D721Med (cell line): Measurements from ENCODE around the gene IL1R1.
"Not testable (repeated sequence)": the region's sequence is repeated elsewhere in the genome, so short reads cannot be mapped to it uniquely, and the experiment has no call there.

Source experiments
- DNase-seq: peaks from one replicate; pipeline ENCODE4 v3.0.0; 2011; ENCODE audit warnings: low spot score; ENCODE audit not compliant: insufficient read length
- FAIRE-seq: peaks from 2 replicates; lab custom pipeline; 2011; peaks lifted over from hg19 to GRCh38; lab: Jason Lieb, UNC
- CTCF ChIP-seq: IDR thresholded peaks from 2 replicates; pipeline ENCODE4 v1.5.1; 2012; ENCODE audit warnings: mild to moderate bottlenecking, control low read depth; ENCODE audit not compliant: insufficient read depth; ENCODE audit errors: missing control alignments

Gene IL1R1

GRCh38 chr2:102120701-102121159 lies 21.8 kb upstream of the IL1R1 start:
- no peak for FAIRE-seq
- no peak for TF ChIP-seq CTCF
- no peak for DNase-seq

GRCh38 chr2:102122115-102122514 lies 20.4 kb upstream of the IL1R1 start:
- DNase-seq = no peak
- TF ChIP-seq CTCF = no peak
- FAIRE-seq = no peak

GRCh38 chr2:102122909-102123308 lies 19.6 kb upstream of the IL1R1 start:
- FAIRE-seq (no peak), DNase-seq (no peak)
- no peak for TF ChIP-seq CTCF

GRCh38 chr2:102124421-102124820 lies 18.1 kb upstream of the IL1R1 start:
- not testable (repeated sequence) for FAIRE-seq, DNase-seq

GRCh38 chr2:102126169-102126568 lies 16.4 kb upstream of the IL1R1 start:
- DNase-seq (no peak), FAIRE-seq (no peak)
- no peak for TF ChIP-seq CTCF

- TF ChIP-seq CTCF = no peak
- DNase-seq (no peak), FAIRE-seq (no peak)
These were observed 15.9 kb upstream of the IL1R1 start for GRCh38 chr2:102126660-102127059.

GRCh38 chr2:102129082-102129481 lies 13.5 kb upstream of the IL1R1 start:
- FAIRE-seq = no peak

More at GRCh38 chr2:102129082-102129481, 13.5 kb upstream of the IL1R1 start:
- no peak for TF ChIP-seq CTCF
- DNase-seq = no peak
